GM19372 (cell line): Measurements from ENCODE around the gene ERI3.

Experiments
- ATAC-seq: cut with Tn5 transposase; IDR thresholded peaks from one replicate; pipeline ENCODE4 v1.9.1; 2021; ENCODE audit warnings: mild to moderate bottlenecking, low read depth, moderate library complexity; ENCODE audit not compliant: unreplicated experiment

The ERI3 gene

GRCh38 chr1:44353604-44354003 is 1.5 kb downstream of the ERI3 start:
- no peak for ATAC-seq

GRCh38 chr1:44351289-44351688 is 3.8 kb downstream of the ERI3 start:
- ATAC-seq, result no peak

GRCh38 chr1:44348061-44348485 is 7.0 kb downstream of the ERI3 start:
- no peak for ATAC-seq

GRCh38 chr1:44347280-44347679 is 7.8 kb downstream of the ERI3 start:
- no peak for ATAC-seq

GRCh38 chr1:44346878-44347277 is 8.2 kb downstream of the ERI3 start:
- ATAC-seq, result no peak

- ATAC-seq, result no peak
These were observed 8.9 kb downstream of the ERI3 start for GRCh38 chr1:44346184-44346583.

GRCh38 chr1:44345187-44345775 is 9.8 kb downstream of the ERI3 start:
- no peak for ATAC-seq

GRCh38 chr1:44339731-44340130 is 15.3 kb downstream of the ERI3 start:
- ATAC-seq, result no peak

GRCh38 chr1:44338136-44338535 is 16.9 kb downstream of the ERI3 start:
- no peak for ATAC-seq

- ATAC-seq, result no peak
These were observed 18.4 kb downstream of the ERI3 start for GRCh38 chr1:44336668-44337067.

- no peak for ATAC-seq
These were observed 20.1 kb downstream of the ERI3 start for GRCh38 chr1:44334968-44335367.

GRCh38 chr1:44333376-44333775 is 21.7 kb downstream of the ERI3 start:
- ATAC-seq, result no peak

GRCh38 chr1:44332505-44332904 is 22.6 kb downstream of the ERI3 start:
- no peak for ATAC-seq

GRCh38 chr1:44330935-44331334 is 24.1 kb downstream of the ERI3 start:
- ATAC-seq, result no peak

- no peak for ATAC-seq
These were observed 26.2 kb downstream of the ERI3 start for GRCh38 chr1:44328671-44329416.

- no peak for ATAC-seq
These were observed 27.2 kb downstream of the ERI3 start for GRCh38 chr1:44327679-44328491.

GRCh38 chr1:44326821-44327465 is 28.1 kb downstream of the ERI3 start:
- no peak for ATAC-seq

- ATAC-seq, result no peak
These were observed 28.9 kb downstream of the ERI3 start for GRCh38 chr1:44326024-44326701.

- no peak for ATAC-seq
These were observed 31.1 kb downstream of the ERI3 start for GRCh38 chr1:44323947-44324346.

GRCh38 chr1:44322367-44322766 is 32.7 kb downstream of the ERI3 start:
- ATAC-seq, result no peak
